Measurements from ENCODE around the gene SREBF1.
A peak's percentile ranks its signal among the peaks of the same experiment; 100 is the strongest.

Gene SREBF1

DNA sequence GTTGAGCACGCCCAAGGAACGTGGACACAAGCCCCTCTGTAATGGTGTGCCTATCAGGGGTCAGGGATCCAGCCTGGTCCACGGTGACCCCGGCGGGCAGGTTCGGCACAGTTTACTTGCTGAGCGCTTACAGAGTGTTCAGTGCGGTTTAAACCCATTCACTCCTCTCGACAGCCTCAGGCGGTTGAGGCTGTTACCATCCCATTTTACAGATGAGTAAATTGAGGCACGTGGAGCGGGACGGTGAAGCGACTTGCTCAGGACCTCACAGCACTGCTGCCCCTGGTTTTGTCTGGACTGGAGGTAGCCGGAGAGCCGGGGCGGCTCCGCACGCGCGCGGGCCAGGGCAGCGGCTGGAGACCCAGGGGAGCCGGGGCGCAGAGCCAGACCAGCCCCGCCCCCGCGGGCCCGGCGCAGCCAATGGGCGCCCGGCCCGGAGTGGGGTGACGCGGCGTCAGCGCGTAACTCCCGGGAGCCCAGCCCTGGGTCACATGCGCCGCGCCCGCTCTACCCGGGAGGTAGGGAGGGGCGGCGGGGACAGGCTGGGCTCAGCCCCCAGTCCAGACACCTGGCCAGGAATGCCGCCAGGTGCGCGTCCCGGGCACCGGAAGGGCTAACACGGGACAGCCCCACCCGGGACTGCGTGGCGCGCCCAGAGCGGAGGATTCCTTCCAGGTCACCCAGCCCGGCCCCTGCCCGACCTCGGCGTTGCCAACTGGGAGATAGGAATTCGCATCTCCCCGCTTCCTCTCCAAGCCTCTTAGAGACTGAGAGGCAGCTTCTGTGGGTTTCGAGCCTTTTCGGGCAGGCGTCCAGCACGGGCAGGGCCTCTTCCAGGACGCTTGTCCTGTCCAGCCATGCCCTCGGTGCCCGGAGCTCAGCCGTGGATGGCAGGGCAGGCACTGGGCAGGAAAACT lies 3.3 kb upstream of the SREBF1 start:
- peak; percentile 83 for DNase-seq

DNA sequence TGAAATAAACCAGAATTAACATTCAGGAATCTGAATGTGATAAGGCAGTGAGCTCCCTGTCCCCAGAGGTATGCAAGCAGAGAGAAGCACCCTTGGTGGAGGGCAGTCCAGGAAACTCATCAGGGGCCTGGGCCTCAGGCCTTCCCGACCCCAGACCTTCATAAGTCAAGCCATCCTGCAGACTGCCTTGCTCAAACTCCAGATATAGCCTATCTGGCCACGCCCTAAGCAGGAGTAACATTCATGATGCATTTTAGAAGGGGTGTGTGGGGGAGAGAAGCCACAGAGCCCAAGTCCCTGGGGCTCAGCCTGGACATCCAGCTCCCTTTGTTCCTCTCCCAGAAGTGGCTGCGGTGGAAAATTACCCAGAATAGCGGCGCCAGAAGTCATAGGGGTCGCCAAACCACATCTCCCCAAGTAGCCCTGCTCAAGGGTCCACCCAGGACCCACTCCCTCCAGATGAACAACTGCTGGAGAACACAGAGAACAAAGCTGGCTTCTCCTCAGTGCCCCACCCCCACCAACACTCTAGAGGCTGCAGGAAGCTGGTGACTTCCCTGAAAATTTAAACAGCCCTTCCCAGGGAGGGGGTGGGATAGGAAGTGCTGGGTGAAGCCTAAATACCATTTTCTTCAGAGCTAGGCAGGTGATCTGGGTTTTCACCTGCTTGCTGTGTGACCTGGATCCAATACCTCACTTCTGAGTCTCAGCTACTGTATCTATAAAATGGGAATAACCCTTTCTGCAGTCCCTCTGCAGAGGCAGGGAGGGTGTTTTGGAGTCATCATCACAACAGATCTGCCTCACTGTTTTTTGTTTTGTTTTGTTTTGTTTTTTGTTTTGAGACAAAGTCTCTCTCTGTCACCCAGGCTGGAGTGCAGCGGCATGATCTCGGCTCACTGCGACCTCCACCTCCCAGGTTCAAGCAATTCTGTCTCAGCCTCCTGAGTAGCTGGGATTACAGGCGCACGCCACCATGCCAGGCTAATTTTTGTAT lies 1.5 kb upstream of the SREBF1 start:
- peak; percentile 45 for DNase-seq

DNA sequence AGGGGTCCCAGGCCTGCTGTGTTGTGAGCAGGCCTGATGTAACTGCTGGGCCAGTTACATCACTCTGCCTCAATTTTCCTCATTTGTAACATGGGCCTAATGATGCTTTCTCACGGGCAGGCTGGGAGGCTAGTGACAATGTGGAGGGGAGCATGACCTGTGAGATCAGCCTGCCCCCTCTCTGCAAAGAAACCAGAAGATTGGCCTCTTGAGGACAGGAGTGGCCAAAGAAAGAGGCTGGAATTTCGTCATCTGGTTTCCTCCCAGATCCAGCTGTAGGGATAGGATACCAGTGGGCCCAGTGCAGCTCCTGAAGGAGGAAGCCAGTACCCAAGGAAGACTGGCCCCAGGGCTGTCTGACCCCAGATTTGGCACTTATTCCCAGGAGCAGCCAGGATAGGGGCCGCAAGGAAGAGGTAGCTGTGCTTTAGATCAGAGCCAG lies 615 bp upstream of the SREBF1 start:
- DNase-seq: peak; percentile 74

DNA sequence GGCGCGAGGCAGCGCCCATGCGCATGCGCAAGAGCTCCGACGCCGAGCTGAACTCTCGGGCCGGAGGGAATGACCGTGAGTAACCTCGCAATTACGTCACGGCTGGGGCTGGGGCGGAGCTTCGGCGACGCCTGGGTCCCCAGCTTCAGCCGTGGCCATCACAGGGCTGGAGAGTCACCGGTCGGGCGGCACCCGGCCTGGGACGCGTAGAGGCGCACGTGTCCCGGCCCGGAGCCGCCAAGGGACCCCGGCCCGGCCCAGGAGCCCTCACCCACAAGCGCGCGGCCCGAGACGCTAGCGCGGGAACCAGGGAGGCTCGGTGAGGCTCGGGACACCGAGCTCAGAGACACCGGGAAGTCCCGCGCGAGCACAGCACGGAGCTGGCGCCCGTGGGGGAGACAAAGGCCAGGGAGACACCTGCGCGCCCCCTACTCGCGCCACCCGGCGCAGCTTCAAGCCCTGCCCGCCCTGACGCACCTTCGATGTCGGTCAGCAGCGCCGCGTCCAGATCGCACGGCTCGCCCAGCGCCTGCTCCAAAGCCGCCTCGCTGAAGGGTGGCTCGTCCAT lies 452 bp downstream of the SREBF1 start:
- peak; percentile 94 for DNase-seq

DNA sequence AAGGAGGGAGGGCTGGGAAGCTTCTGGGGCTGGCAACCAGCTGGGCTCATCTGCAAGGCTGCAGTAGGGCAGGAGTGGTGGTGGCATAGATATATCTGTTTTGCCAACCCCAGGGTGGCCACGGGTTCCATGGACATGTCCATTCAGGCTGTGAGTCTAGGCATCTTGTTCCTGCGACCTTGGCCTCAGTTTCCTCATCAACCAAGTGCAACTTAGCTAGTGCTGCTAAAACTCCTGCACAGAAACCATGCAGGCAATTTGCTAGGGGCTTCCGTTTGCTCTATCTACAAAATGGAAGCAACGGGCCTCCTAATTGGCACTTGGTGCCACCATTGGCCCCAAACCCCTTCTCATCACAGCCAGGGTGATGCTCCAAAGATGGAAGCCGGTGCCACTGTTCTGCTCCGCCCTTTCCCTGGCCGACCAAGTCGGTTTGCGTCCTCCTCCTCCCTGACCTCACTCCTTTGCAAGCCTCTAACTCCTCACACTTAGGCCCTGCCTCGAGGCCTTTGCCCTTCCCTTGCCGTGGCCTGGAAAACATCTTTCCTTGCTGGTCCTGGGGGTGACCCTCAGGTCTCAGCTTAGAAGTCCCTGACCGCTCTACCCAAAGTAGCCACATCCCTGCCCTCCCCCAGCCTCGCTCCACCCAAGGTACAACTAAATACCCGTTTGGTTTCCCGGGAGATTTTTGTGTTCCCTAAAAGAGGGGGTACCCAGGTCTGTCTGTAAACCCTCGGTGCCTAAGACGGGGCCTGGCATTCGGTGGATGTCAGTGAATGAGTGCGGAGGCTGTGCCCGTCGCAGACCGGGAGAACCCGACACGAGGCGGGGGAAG lies 1.2 kb downstream of the SREBF1 start:
- no peak for DNase-seq

DNA sequence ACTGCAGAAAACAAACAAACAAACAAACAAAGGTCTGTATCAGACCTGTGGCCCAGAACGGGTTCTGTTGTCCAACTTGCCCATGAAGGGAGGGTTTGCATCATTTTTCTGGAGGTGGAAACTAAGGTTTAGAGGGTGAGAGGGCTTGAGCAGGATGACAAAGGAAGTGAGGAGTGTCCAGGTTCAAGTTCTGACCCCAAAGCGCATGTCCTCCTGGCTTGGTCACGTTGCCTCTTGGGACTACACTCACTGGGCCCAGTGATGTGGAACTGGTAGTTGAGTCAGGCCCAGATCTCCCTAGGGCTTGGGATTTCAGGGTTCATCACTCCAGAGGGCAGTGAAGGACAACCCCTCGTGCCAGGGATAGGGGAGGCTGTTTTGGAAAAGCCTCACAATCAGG lies 1.8 kb downstream of the SREBF1 start:
- no peak for DNase-seq

DNA sequence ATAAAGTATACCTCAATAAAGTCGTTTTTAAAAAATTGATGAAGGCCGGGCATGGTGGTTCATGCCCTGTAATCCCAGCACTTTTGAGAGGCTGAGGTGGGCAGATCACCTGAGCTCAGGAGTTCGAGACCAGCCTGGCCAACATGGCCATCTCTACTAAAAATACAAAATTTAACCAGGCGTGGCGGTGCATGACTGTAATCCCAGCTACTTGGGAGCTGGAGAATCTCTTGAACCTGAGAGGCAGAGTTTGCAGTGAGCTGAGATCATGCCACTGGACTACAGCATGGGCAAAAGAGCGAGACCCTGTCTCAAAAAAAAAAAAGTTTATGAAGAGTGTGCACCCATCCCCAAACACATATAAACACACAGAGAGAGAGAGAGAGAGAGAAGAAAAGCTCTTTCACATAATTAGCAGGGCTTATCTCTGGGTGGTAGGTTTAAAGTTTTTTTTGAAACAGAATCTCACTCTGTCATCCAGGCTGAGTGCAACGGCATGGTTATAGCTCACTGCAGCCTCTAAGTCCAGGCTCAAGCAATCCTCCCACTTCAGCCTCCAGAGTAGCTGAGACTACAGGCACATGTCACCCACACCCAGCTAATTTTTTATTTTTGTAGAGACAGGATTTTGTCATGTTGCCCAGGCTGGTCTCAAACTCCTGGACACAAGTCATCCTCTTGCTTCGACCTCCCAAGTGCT lies 3.0 kb downstream of the SREBF1 start:
- no peak for DNase-seq

DNA sequence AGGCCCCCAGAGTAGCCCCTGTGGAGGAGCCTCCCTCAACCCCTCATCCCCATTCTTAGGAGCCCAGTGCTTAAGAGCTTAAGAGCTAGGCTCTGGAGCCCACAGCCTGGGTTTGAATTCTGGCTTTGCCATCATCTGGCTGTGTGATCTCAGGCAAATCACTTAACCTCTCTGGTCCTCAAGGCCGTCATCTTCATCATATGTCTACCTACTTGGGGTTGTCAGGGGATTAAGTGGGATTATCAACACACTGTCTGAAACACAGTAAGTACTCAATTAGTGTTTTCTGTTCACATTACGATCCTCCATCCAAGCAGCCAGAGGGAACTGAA lies 4.8 kb downstream of the SREBF1 start:
- DNase-seq: no peak

DNA sequence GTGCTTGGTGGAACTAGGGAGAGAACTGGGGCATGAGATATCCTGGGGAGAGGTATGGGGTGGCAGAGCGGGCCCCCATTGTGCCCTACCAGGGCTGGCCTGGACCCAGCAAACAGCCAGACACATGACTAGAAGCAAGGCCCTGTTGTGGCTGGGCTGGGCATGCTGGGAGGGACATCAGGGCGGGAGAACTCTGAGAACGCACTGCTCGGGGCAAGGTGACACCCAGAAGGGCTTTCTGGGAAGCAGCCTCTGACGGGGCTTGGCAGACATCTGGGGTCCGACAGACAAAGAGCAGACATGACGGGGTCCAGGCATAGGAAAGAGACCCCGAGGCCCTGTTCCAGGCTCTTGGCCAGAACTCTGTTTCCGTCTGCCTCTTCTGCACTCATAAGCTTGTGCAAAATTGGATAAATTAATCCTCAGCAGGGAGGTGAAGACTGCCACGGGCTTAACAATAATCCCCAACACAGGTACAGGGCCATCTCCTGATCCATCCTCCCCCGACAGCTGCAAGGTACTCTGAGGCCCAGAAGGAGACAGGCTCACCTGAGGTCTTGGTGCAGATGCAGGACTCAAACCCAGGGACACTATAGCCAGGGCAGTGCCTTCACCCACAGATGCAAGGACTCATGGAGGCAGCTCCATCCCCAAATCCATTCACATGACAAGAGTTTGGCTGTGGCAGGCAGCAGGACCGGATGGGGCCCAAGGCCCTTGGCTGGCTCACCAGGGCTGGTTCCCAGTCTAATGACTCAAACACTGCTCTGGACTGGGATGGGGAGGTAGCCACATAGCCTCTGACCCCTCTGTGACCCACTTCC lies 5.4 kb downstream of the SREBF1 start:
- DNase-seq: no peak

DNA sequence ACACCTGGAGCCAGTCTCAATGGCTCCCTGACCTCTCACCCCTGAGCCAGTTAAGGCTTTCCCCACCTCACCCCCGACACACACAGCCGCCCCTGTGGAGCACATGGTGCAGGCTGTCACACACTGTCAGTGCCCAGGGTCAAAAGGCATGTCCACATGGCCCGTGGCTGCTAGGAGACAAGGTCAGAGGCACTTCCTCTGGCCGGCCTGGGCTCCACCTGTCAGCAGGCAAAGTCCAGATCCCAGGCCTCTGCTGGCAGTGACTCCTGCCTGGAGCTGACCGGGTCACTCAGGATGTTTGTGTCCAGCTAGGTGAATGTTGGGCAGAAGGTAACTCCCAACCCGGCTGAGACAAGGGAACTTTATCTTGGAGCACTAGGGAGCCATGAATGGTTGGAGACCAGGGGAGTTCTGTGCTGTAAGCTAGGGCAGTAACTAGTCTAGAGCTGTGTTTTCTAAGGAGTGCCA lies 6.0 kb downstream of the SREBF1 start:
- DNase-seq: no peak

DNA sequence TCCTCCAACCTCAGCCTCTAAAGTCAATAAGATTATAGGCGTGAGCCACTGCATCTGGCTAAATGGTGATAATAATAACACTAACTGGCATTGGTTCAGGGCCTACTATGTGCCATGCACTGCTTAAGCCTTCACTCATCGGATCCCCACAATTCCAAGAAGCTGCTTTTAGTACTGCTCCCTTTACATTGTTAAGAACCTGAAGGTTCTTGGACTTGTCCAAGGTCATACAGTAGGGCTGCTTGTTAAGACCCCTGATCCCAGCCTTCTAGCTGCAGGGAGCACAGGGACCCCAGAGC lies 6.6 kb downstream of the SREBF1 start:
- no peak for DNase-seq

DNA sequence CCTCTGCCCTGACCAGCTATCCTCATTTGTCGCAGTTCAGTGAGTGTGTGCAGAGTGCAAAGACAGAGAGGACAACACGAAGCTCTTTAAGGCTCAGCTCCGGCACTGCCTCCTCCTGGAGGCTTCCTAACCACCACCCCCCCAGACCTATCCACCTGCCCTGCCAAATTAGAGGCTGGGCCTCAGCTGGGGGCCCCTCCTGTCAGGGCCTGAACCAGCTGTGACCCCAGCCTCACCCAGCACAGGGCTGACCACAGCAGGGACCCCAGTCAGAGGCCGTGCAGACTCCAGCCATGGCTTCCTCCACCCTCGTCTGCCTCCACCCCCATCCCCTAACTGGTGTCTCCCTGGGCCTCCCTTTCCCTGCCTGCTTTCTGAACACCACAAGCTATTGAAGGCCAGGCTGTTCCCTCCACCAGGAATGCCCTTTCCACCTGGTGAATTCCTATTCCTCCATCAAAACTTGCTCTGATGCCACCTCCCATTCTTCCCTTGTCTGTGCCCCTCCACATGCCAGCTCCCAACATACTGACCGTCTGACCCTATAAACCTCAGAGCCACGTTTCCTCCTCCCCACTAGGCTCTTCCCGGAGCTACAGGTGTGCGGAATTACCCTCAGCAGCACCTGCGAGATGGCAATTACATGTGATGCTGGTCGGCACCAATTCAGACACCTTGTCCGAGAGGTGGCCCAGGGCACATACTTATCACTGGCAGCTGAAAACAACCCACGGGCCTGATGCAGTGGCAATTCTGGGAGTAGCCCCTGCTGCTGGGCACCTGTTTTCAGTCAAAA lies 8.8 kb downstream of the SREBF1 start:
- no peak for DNase-seq

DNA sequence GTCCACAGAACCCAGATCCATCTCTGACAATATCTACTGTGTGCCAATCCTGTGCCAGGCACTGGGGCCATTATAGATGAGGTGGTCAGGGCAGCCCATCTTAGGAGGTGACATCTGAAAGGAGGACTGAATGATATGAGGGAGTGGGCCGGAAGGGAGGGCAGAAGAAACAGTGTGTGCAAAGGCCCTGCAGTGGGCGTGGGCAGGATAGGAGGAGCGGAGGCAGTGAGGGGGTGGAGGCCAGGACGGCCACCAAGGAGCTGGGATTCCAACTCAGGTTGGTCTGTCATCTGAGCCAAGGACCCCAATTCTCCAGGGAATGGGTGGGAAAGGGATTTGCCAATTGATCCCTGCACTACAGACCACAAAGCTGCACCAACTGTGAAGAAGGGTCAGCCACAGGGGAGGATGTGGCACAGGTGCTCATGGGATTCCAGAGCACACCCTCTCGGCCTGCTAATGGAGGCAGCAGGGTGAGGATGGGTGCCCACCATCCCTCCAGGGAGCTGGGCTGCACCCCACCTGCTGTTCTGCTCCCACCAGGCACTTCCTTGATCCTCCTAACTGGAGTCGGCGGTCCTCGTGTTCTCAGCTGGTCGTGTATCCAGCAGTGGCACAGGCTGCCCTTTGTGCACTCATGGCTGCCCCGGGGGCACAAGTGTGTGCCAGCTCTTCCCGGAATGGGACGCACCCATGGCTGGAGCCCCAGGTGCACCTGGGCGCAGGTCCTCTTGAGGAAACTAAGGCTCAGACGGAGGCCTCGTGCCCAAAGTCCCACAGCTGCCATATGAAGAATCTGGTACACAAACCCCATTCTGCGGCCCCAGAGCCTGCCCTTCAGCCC lies 9.6 kb downstream of the SREBF1 start:
- no peak for DNase-seq

DNA sequence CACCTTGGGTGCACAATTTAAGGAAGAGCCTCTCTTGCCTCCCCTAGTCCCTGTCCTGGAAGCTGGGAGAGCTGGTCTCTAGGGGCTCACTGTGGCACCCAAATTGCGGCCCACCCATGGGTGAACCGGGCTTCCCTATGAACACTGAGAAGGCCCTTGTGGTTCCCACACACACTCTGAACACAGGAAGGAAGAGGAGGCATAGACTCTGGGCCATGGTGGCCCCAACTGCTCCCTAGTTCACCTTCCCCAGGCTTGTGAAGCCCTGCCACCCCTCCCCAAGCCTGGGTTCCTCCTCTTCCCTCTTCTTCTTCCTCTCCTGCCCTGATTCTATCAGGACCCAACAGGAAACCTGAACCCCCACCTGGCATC lies 10.5 kb downstream of the SREBF1 start:
- no peak for DNase-seq

DNA sequence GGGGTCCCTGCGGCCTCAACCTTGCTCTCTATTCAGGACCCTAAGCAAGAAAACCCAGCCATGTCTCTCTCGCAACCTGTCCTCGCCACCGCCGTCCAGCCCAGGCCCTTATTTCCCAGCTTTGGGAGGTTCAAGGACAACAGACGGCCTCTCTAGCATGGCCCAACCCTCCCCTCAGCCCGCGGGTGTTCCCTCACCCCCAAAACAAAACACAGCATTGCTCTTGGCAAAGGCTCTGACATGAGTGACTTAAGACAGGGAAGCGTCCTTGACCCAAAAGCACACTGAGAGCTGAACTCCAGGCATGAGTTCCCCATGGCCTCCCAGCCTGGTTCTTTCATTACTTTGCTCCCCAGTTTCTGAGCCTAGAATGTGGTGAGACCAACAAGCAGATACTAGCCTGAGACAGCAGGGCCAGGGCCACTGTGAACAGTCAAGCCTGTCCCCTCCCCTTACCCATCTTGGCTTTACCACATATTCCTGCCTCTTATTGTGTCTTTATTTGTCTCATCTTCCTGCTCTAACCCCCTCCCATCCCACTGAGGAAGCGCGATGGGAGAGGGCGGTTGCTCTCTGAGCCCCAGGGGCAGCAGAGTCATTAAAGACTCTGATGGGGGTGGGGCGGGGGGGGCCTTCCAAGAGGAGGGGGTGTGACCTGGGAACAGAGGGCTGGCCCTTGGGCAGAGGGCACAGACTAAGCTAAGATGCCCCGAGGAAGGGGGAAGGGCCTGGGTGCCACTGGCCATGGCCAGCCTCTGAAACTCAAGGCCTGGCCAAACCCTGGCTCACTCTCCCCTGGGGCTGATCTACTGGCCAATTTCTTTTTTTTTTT lies 11.8 kb downstream of the SREBF1 start:
- DNase-seq: no peak

DNA sequence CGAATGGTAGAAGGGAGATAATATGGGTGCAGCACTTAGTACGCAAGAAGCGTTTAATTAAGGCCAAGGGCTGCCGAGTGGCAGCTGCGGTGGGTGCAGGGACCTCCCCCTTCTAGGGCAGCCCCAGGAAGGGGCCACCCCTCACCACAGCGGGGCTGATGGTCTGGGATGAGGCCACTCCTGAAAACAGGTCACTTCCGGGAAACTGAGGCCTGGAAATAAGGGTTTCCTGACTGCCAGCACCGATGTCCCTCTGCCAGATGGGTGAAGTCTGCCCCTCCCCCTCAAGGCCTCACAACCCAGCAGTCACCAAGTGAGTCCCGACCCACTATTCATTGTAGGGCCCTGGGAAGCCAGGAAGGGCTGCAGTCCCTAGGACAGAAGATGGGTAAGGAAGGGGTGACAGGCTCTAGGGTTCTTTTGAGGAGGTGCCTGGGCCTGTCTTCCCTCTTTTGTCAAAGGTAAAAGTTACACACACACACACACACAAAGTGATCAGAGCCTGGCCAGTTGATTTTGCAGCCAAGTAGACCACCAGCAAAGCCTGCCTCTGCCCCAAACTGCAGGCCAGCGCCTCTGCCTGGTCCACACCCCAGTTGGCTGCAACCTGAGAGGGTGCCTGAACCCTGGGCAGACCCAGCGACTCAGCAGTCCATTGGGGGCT lies 12.5 kb downstream of the SREBF1 start:
- DNase-seq: no peak

DNA sequence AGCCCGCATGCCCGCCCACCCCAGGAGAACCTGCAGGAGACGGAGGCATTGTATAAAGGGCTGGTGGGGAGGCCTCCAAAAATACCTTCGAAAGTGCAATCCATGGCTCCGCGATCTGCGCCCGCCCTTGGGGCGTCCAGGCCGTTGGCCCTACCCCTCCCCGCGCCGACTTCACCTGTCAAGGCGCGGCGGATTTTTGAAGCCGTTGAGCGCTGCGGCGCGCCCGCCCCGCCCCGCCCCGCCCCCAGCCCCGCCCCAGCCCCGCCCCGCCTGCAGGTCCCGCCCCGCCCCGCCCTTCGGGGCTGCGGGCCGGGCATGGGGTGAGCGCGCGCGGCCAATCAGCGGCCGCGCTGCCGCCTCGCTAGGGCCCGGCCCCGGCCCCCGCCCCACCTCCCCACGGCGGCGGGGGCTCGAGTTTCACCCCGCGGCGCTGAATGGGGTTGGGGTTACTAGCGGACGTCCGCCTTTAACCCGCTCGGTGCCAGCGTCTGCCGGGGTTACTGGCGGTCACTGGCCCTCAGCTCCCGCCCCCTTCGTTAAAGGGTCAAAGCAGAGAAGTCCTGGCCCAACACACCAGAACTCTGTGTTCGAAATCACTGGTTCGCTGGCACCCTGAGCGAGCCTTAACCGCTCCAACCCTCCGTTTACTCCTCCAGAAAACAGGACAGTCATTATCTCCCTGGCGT lies 13.2 kb downstream of the SREBF1 start:
- peak; percentile 85 for DNase-seq

All from fibroblast of skin of abdomen (primary cell).